Ovary (tissue), 9 donors: Measurements from ENCODE around the gene PIGL. TPM values are rescaled to one million over a fixed set of nuclear protein-coding genes. Genes with fewer than 3 reads are reported as not detected.

ENCODE experiments used
- DNase-seq, 5 donors: peaks; one replicate each; pipeline ENCODE4 v3.0.0-alpha.2; 2019 to 2020
- H3K27ac ChIP-seq, 2 donors: fragments of 200-600 bp; one replicate each; pipeline versions ENCODE4 v1.5.1 to v1.8.0; 2019 to 2022
- H3K27me3 ChIP-seq: fragments of 200-600 bp; one replicate; pipeline ENCODE4 v1.8.0; 2022
- H3K36me3 ChIP-seq: fragments of 200-600 bp; sonication (generic); one replicate; pipeline ENCODE4 v1.5.1; 2019
- H3K4me1 ChIP-seq: one replicate; pipeline ENCODE4 v1.8.1; 2013; ENCODE audit warnings: mild to moderate bottlenecking, moderate library complexity; ENCODE audit not compliant: insufficient read depth
- H3K4me3 ChIP-seq: fragments of 200-600 bp; sonication (generic); one replicate; pipeline ENCODE4 v1.5.1; 2017
- H3K9me3 ChIP-seq, 2 donors: fragments of 200-600 bp in 1 of 2; sonication (generic) in 1 of 2; one replicate each; pipeline versions ENCODE4 v1.5.1 to v1.8.1; 2013 to 2019; ENCODE audit warnings: mild to moderate bottlenecking in 1 of 2, moderate library complexity in 1 of 2
- CTCF ChIP-seq, 3 donors: fragments of 450-650 bp in 2 of 3; fragments of 200-600 bp in 1 of 3; IDR thresholded peaks; one replicate each; pipeline versions ENCODE4 v1.5.1 to v1.8.0; 2016 to 2022; ENCODE audit warnings: antibody characterized with exemption in 3 of 3, mild to moderate bottlenecking in 1 of 3
- EP300 ChIP-seq: sonication (generic); formaldehyde crosslinking; IDR thresholded peaks from one replicate; pipeline ENCODE4 v1.6.1; 2017; ENCODE audit warnings: antibody characterized with exemption
- POLR2A ChIP-seq: fragments of 450-650 bp; IDR thresholded peaks from one replicate; pipeline ENCODE4 v1.6.1; 2017; ENCODE audit warnings: antibody characterized with exemption, mild to moderate bottlenecking, moderate library complexity
- WGBS, 3 donors: extraction: QIAGEN DNeasy Blood & Tissue Kit in 1 of 3; methylation state at CpG; one replicate each; pipeline versions ENCODE4 v1.1.5 to v1.1.7; 2013 to 2017; 5-methylcytosine and 5-hydroxymethylcytosine counted together
- intact Hi-C, 4 donors: fragments of 100-400 bp; cut with DNase I; formaldehyde crosslinking; loops; one replicate each; pipeline versions ENCODE4 v1.11.0 to v1.15.1; 2022 to 2023
- microRNA counts: library from miRNA; unstranded; fragments of <30 nt; microRNA quantifications from one replicate; lab custom pipeline; 2016
- microRNA-seq, 3 donors: library from miRNA; unstranded; fragments of <30 nt; microRNA quantifications; one replicate each; pipeline versions ENCODE4 to v1.2.0, GENCODE V29; 2019 to 2020
- polyA plus RNA-seq, 2 donors: library from polyadenylated mRNA; stranded (reverse); fragments of 200-250 nt in 1 of 2; fragments of 350-450 nt in 1 of 2; fragmentation: Illumina TruSeq in 1 of 2; extraction: RNeasy Lipid Tissue Mini Kit (QIAGEN cat#74804) in 1 of 2; gene quantifications; one replicate each; pipeline ENCODE4 v1.2.3, GENCODE V29; 2013 to 2014
- small RNA-seq: library from RNA; depleted of rRNA; stranded (forward); fragments of <200 nt; gene quantifications from one replicate; pipeline ENCODE3, GENCODE V24; 2016
- total RNA-seq, 7 donors: library from RNA; depleted of rRNA in 2 of 7; stranded (reverse); fragments of >200 nt in 2 of 7; fragmentation: NEBNext Ultra II Directional in 3 of 7; extraction: Animal tissue kit (Norgen Biotek cat#: 25700) in 3 of 7; gene quantifications; one replicate each; pipeline versions ENCODE4 v1.1.0 to v1.2.4, GENCODE V29; 2016 to 2023
- donor health status: DM: no; HTN: no; CAD: no; lungs with moderate emphysema.
- donor health status: DM: no; HTN: no; CAD: no.
- donor health status: Bipolar disorder and iron deficiency.
- donor health status: DM: yes; HTN: yes; CAD: no.
- donor health status: DM: no; HTN: no; CAD: no.
- donor health status: DM: yes; HTN: yes; CAD: no.

The PIGL gene
- total and polyA plus RNA-seq, 9 donors, result 16.1 to 45.2 (median 34.8) TPM

GRCh38 chr17:16371742-16372141 lies 154.7 kb downstream of the PIGL start:
- Histone ChIP-seq H3K4me3 (no peak overlapping the region), H3K27me3 (no peaks in the 10 kb centered on the region), H3K9me3 (no peaks in the 10 kb centered on the region), H3K4me1 (no peaks in the 10 kb centered on the region), H3K27ac (no peak overlapping the region), H3K36me3 (no peaks in the 10 kb centered on the region)
- DNase-seq, result no peak
- 81 to 87% (median 83%) methylated on average over 5 of the region's 5 CpGs for WGBS, 3 donors
- intact Hi-C loops, result no loop called here
- no peak for TF ChIP-seq EP300
- TF ChIP-seq CTCF (IDR thresholded peaks at IDR 0.05), result no peak
- no peak for TF ChIP-seq POLR2A

DNA sequence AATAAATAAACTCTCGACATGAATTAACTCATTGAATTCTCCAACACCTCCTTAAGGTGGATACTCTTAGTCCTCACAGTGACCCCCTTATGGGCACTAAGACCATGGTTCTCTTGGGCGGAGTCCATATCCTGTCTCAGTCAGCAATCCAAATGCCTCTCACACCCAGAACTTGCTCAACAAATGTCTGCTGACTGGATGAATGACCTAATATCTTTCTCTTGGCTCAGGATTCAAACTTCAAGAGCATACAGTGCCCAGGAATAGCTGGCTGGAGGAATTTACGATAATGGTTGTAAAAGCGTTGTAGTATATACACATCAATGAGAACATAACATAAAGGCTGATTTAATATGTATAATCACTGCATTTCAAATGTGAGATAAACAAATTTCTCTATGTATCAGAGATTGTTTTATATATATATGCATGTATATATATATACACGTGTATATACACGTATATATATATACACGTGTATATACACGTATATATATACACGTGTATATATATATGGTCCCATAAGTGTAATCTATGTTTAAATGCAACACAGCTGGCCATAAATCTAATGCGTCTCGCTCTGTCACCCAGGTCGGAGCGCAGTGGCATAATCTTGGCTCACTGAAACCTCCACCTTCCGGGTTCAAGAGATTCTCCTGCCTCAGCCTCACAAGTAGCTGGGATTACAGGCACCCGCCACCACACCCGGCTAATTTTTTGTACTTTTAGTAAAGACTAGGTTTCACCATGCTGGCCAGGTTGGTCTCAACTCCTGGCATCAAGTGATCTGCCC lies 157.3 kb downstream of the PIGL start:
- Histone ChIP-seq H3K36me3 (no peaks in the 10 kb centered on the region), H3K9me3 (no peaks in the 10 kb centered on the region), H3K27ac (no peak overlapping the region), H3K27me3 (no peaks in the 10 kb centered on the region), H3K4me1 (no peaks in the 10 kb centered on the region), H3K4me3 (no peak overlapping the region)
- no peak for DNase-seq
- intact Hi-C loops, result no loop called here
- 87 to 88% (median 87%) methylated on average over 16 of the region's 16 CpGs for WGBS, 3 donors
- TF ChIP-seq CTCF (IDR thresholded peaks at IDR 0.05) (no peak), EP300 (no peak), POLR2A (no peak)

MicroRNA genes within 50 kb of the gene (microRNA counts, 767-probe panel; counts per million panel counts)
- microRNA hsa-miR-1288 (lab: Ali Mortazavi, UCI), result 530 counts per million, percentile 78 among the panel's probes with 10 or more counts

Small RNA genes within 50 kb of the gene (microRNA-seq; reads per million reads assigned to microRNA genes)
- gene MIR1288, result 0 reads per million in 3 donors

Small RNA genes within 50 kb of the gene (small RNA-seq; reads per million reads assigned to genes)
- not detected for gene MIR1288

Other genes starting within 250 kb of the PIGL start
- 10 to 100 TPM; 14.4 to 36.2 (median 23.4) TPM for gene ZSWIM7, start 217.5 kb upstream of the PIGL start, total RNA-seq
- gene ZSWIM7, start 217.5 kb upstream of the PIGL start, polyA plus RNA-seq, result 10 to 100 TPM; 34.7 to 62.5 TPM
- 10 to 100 TPM; 28.4 to 80.0 (median 34.3) TPM for gene TTC19, start 217.4 kb upstream of the PIGL start, total RNA-seq
- gene TTC19, start 217.4 kb upstream of the PIGL start, polyA plus RNA-seq, result 10 to 100 TPM; 19.2 to 32.4 TPM
- gene NCOR1, start 1.7 kb upstream of the PIGL start, total RNA-seq, result 100 to 1,000 TPM in 6 of 7 donors, 10 to 100 TPM in 1; 93.6 to 142 (median 117) TPM
- 10 to 100 TPM; 32.4 to 74.1 TPM for gene NCOR1, start 1.7 kb upstream of the PIGL start, polyA plus RNA-seq
- 10 to 100 TPM; 18.8 to 38.9 (median 34.0) TPM for gene CENPV, start 136.3 kb downstream of the PIGL start, total RNA-seq
- gene CENPV, start 136.3 kb downstream of the PIGL start, polyA plus RNA-seq, result 10 to 100 TPM; 20.0 to 22.3 TPM
- gene UBB, start 163.9 kb downstream of the PIGL start, total RNA-seq, result 100 to 1,000 TPM; 445 to 993 (median 806) TPM
- 1,000 to 10,000 TPM in 1 of 2 donors, 100 to 1,000 TPM in 1; 775 to 1,551 TPM for gene UBB, start 163.9 kb downstream of the PIGL start, polyA plus RNA-seq
- gene TRPV2, start 198.4 kb downstream of the PIGL start, total RNA-seq, result 10 to 100 TPM in 5 of 7 donors, 1 to 10 TPM in 2; 8.7 to 40.4 (median 13.0) TPM
- 10 to 100 TPM; 11.5 to 13.1 TPM for gene TRPV2, start 198.4 kb downstream of the PIGL start, polyA plus RNA-seq